Spleen (tissue), 11 donors: ENCODE results near the gene MRPL14. TPM values are rescaled to one million over a fixed set of nuclear protein-coding genes. Genes with fewer than 3 reads are reported as not detected.

Experiments used
- DNase-seq: peaks from one replicate; pipeline ENCODE4 v3.0.0-alpha.2; 2020
- H3K27ac ChIP-seq, 8 donors: fragments of 200-600 bp; sonication (generic) in 7 of 8; 1 replicate in 4 of 8; 2 replicates in 4 of 8; pipeline versions ENCODE4 v1.5.0 to v1.8.0; 2016 to 2021; ENCODE audit warnings: inconsistent platforms in 4 of 8, mild to moderate bottlenecking in 4 of 8, moderate library complexity in 1 of 8
- H3K27me3 ChIP-seq, 7 donors: fragments of 200-600 bp; sonication (generic) in 6 of 7; replicated peaks in 1 of 7; 1 replicate in 4 of 7; 2 replicates in 3 of 7; pipeline versions ENCODE4 v1.5.0 to v1.8.0; 2016 to 2021; ENCODE audit warnings: inconsistent platforms in 3 of 7, mild to moderate bottlenecking in 1 of 7
- H3K36me3 ChIP-seq, 6 donors: fragments of 200-600 bp; sonication (generic) in 5 of 6; 1 replicate in 4 of 6; 2 replicates in 2 of 6; pipeline versions ENCODE4 v1.5.0 to v1.8.0; 2016 to 2021; ENCODE audit warnings: inconsistent platforms in 2 of 6
- H3K4me1 ChIP-seq, 6 donors: fragments of 200-600 bp; sonication (generic) in 5 of 6; 1 replicate in 3 of 6; 2 replicates in 3 of 6; pipeline versions ENCODE4 v1.5.0 to v1.8.0; 2016 to 2021; ENCODE audit warnings: inconsistent platforms in 3 of 6
- H3K4me3 ChIP-seq, 8 donors: fragments of 200-600 bp; sonication (generic) in 7 of 8; 1 replicate in 4 of 8; 2 replicates in 4 of 8; pipeline versions ENCODE4 v1.5.0 to v1.8.0; 2016 to 2021; ENCODE audit warnings: inconsistent platforms in 4 of 8, mild to moderate bottlenecking in 4 of 8, moderate library complexity in 2 of 8
- H3K9me3 ChIP-seq, 8 donors: fragments of 200-600 bp; sonication (generic) in 7 of 8; 1 replicate in 4 of 8; 2 replicates in 4 of 8; pipeline versions ENCODE4 v1.5.0 to v1.8.0; 2016 to 2021; ENCODE audit warnings: inconsistent platforms in 4 of 8
- POLR2A ChIP-seq, 3 donors: fragments of 450-650 bp; IDR thresholded peaks; one replicate each; pipeline ENCODE4 v1.5.1; 2017; ENCODE audit warnings: antibody characterized with exemption in 3 of 3, mild to moderate bottlenecking in 1 of 3
- POLR2AphosphoS5 ChIP-seq, 3 donors: sonication (generic); formaldehyde crosslinking; IDR thresholded peaks; one replicate each; pipeline ENCODE4 v1.5.1; 2017; ENCODE audit warnings: antibody characterized with exemption in 3 of 3
- WGBS, 5 donors: extraction: QIAGEN DNeasy Blood & Tissue Kit in 3 of 5; methylation state at CpG; one replicate each; pipeline versions ENCODE4 v1.1.5 to v1.1.7; 2013 to 2018; 5-methylcytosine and 5-hydroxymethylcytosine counted together
- intact Hi-C: fragments of 100-400 bp; cut with DNase I; formaldehyde crosslinking; loops from one replicate; pipeline ENCODE4 v1.15.0; 2023; ENCODE audit warnings: low total_unique reads
- polyA plus RNA-seq, 3 donors: library from polyadenylated mRNA; stranded (reverse); fragments of 200-250 nt; gene quantifications; one replicate each; pipeline ENCODE4 v1.2.1, GENCODE V29; 2013
- total RNA-seq, 7 donors: library from RNA; depleted of rRNA in 3 of 7; stranded (reverse); fragments of >200 nt in 3 of 7; fragmentation: NEBNext Ultra II Directional in 4 of 7; extraction: Animal tissue kit (Norgen Biotek cat#: 25700) in 4 of 7; gene quantifications; one replicate each; pipeline versions ENCODE4 v1.1.0 to v1.2.1, GENCODE V29; 2016 to 2021
- TF ChIP-seq, protein P1 (sequence below), 11 experiments: fragments of 200-600 bp in 7 of 11; fragments of 450-650 bp in 4 of 11; sonication (generic) in 4 of 11; IDR thresholded peaks in 8 of 11; conservative IDR thresholded peaks in 3 of 11; 1 replicate in 7 of 11; 2 replicates in 4 of 11; pipeline versions ENCODE4 v1.4.0 to v1.8.0; 2016 to 2021; ENCODE audit warnings: antibody characterized with exemption in 11 of 11, inconsistent platforms in 4 of 11, mild to moderate bottlenecking in 1 of 11
- donor health status: healthy with polysubstance abuse.
- donor health status: DM: no; HTN: no; CAD: no; lungs with moderate emphysema.
- donor health status: DM: no; HTN: no; CAD: no.
- donor health status: Bipolar disorder and iron deficiency.
- donor health status: healthy.
- donor health status: DM: no; HTN: no; CAD: no.
- donor health status: DM: yes; HTN: yes; CAD: no.

The MRPL14 gene
- total and polyA plus RNA-seq, 10 donors: 20.2 to 55.3 (median 27.3) TPM

- WGBS, 5 donors: 74 to 97% (median 89%) methylated on average over 4 to 5 of the region's 5 CpGs
- Histone ChIP-seq H3K4me1 (no peaks in the 10 kb centered on the region), H3K27me3 (peaks cover 0 to 12% (median 0%) of the 10 kb centered on the region in 7 donors), H3K9me3 (no peaks in the 10 kb centered on the region), H3K4me3 (no peak within 1 kb of the TSS), H3K36me3 (peaks cover 0 to 1% (median 0%) of the 10 kb centered on the region in 6 donors), H3K27ac (no peak within 1 kb of the TSS)
- TF ChIP-seq, protein P1, sequence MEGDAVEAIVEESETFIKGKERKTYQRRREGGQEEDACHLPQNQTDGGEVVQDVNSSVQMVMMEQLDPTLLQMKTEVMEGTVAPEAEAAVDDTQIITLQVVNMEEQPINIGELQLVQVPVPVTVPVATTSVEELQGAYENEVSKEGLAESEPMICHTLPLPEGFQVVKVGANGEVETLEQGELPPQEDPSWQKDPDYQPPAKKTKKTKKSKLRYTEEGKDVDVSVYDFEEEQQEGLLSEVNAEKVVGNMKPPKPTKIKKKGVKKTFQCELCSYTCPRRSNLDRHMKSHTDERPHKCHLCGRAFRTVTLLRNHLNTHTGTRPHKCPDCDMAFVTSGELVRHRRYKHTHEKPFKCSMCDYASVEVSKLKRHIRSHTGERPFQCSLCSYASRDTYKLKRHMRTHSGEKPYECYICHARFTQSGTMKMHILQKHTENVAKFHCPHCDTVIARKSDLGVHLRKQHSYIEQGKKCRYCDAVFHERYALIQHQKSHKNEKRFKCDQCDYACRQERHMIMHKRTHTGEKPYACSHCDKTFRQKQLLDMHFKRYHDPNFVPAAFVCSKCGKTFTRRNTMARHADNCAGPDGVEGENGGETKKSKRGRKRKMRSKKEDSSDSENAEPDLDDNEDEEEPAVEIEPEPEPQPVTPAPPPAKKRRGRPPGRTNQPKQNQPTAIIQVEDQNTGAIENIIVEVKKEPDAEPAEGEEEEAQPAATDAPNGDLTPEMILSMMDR (IDR thresholded peaks at IDR 0.05 in 8 of 11, conservative IDR thresholded peaks at IDR 0.05 in 3 of 11): no peak
- TF ChIP-seq POLR2AphosphoS5 (IDR thresholded peaks at IDR 0.05): no peak
- TF ChIP-seq POLR2A (IDR thresholded peaks at IDR 0.05): no peak
- intact Hi-C loops: no loop called here
- no peak for DNase-seq
These were observed 31.5 kb upstream of the MRPL14 start, which contains the start of gene CAPN11 for GRCh38 chr6:44158770-44159228. CAPN11 (plus strand) TSS chr6:44158820; CDS start chr6:44158849, 29 bp downstream.

DNA sequence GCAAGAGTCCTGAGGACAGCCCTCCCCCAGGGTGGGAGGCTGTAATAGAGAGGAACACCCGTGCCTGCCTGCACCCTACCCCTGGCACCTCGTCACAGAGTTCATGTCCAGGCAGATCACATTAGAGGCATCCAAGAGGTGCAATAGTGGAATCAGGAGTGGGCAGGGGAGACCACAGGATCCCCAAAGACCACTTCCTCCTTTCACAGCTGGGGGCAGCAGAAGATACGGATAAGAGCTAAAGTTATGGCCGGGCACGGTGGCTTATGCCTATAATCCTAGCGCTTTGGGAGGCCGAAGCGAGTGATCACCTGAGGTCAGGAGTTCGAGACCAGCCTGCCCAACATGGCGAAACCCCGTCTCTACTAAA, 29.9 kb upstream of the MRPL14 start:
- no peak for DNase-seq
- 75 to 92% (median 80%) methylated on average over 11 of the region's 11 CpGs for WGBS, 5 donors
- Histone ChIP-seq H3K36me3 (peaks cover 0 to 18% (median 2%) of the 10 kb centered on the region in 6 donors), H3K27ac (no peak overlapping the region), H3K27me3 (no peaks in the 10 kb centered on the region), H3K9me3 (no peaks in the 10 kb centered on the region), H3K4me1 (peaks cover 0 to under 1% (median 0%) of the 10 kb centered on the region in 6 donors), H3K4me3 (no peak overlapping the region)
- intact Hi-C loops: no loop called here
- TF ChIP-seq, protein P1 (IDR thresholded peaks at IDR 0.05 in 8 of 11, conservative IDR thresholded peaks at IDR 0.05 in 3 of 11): no peak
- no peak for TF ChIP-seq POLR2A (IDR thresholded peaks at IDR 0.05)

DNA sequence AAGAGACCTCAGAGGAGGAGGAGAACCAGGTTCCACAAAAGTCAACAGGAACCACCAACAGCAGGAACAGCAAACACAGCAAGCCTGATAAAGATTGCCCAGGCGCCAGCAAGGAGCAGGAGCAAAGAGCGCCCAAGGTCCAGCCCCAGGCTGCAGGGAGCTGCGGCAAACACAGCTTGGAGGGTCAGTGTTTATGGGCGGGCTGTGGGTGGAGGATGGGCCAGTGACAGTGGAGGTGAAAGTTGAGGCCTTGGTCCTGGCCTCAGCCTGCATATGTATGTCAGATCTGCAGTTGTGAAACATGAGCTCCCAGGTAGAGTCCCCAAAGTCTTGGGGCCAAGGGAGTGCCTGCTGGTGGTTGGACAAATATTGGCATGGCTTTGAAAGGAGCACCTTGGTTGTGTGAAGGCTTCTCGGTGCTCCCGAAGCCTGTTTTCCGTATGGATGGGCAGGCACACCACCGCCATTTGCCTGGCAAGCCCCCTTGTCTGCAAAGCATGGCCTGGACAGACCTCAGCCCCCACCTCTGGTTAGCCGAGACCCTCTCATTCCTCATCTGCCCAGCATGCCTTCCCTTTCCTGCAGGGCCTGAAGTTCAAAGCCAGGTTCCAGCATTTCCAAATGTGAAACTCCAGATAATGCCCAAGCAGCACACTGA, 29.4 kb upstream of the MRPL14 start:
- Histone ChIP-seq H3K4me1 (peaks cover 0 to 6% (median 2%) of the 10 kb centered on the region in 6 donors), H3K9me3 (no peaks in the 10 kb centered on the region), H3K27me3 (no peaks in the 10 kb centered on the region), H3K27ac (no peak overlapping the region), H3K36me3 (peaks cover 0 to 18% (median 2%) of the 10 kb centered on the region in 6 donors), H3K4me3 (no peak overlapping the region)
- 87 to 93% (median 88%) methylated on average over 8 to 9 of the region's 9 CpGs for WGBS, 5 donors
- TF ChIP-seq, protein P1 (IDR thresholded peaks at IDR 0.05 in 8 of 11, conservative IDR thresholded peaks at IDR 0.05 in 3 of 11): no peak
- no peak for TF ChIP-seq POLR2A (IDR thresholded peaks at IDR 0.05)
- peak in 1 of 3 donors; percentile 10 for TF ChIP-seq POLR2AphosphoS5 (IDR thresholded peaks at IDR 0.05)
- no peak for DNase-seq
- intact Hi-C loops: no loop called here

DNA sequence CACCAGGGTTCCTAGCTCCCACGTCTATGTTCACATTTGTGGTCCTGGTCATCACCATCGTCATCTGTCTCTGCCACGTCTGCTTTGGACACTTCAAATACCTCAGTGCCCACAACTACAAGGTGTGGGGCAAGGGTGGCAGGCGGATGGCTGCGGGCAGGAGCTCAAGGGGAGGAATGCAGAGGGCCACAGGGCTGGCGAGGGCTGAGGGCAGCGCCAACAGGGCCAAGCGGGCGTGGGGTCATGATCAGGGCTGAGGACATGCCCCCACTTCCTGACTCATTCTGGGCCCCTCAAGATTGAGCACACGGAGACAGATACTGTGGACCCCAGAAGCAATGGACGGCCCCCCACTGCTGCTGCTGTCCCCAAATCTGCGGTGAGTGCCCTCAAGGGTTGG, 26.8 kb upstream of the MRPL14 start:
- Histone ChIP-seq H3K4me1 (peaks cover 0 to 10% (median 3%) of the 10 kb centered on the region in 6 donors), H3K4me3 (no peak overlapping the region), H3K27me3 (no peaks in the 10 kb centered on the region), H3K27ac (no peak overlapping the region), H3K36me3 (peaks cover 0 to 36% (median 12%) of the 10 kb centered on the region in 6 donors), H3K9me3 (no peaks in the 10 kb centered on the region)
- intact Hi-C loops: no loop called here
- DNase-seq: no peak
- WGBS, 5 donors: 88 to 93% (median 91%) methylated on average over 10 to 12 of the region's 12 CpGs
- TF ChIP-seq, protein P1 (IDR thresholded peaks at IDR 0.05 in 8 of 11, conservative IDR thresholded peaks at IDR 0.05 in 3 of 11): no peak
- TF ChIP-seq POLR2A (IDR thresholded peaks at IDR 0.05) (no peak), POLR2AphosphoS5 (IDR thresholded peaks at IDR 0.05) (no peak)
